Stimulated activated naive CD8-positive, alpha-beta T cell treated with anti-CD3 and anti-CD28 coated beads, Interleukin-15, Interleukin-2, amounts not matched to agents 100 ng/mL and 50 ng/mL, for 24 hours (primary cell): ENCODE results near the gene OTUD4.
"Not testable (repeated sequence)": the region's sequence is repeated elsewhere in the genome, so short reads cannot be mapped to it uniquely, and the experiment has no call there.

Source experiments
- H3K27ac Mint-ChIP-seq: one replicate; pipeline ENCODE4 v1.8.0; 2021; ENCODE audit warnings: mild to moderate bottlenecking, mixed read lengths
- H3K27me3 Mint-ChIP-seq: one replicate; pipeline ENCODE4 v1.8.0; 2021; ENCODE audit warnings: mixed read lengths
- H3K36me3 Mint-ChIP-seq: one replicate; pipeline ENCODE4 v1.8.0; 2021; ENCODE audit warnings: low read depth, mixed read lengths
- H3K4me1 Mint-ChIP-seq: one replicate; pipeline ENCODE4 v1.8.0; 2021; ENCODE audit warnings: low read depth, mixed read lengths
- H3K4me3 Mint-ChIP-seq: one replicate; pipeline ENCODE4 v1.8.0; 2021; ENCODE audit warnings: mild to moderate bottlenecking, mixed read lengths
- H3K9me3 Mint-ChIP-seq: one replicate; pipeline ENCODE4 v1.8.0; 2021; ENCODE audit warnings: mixed read lengths

The OTUD4 gene

DNA sequence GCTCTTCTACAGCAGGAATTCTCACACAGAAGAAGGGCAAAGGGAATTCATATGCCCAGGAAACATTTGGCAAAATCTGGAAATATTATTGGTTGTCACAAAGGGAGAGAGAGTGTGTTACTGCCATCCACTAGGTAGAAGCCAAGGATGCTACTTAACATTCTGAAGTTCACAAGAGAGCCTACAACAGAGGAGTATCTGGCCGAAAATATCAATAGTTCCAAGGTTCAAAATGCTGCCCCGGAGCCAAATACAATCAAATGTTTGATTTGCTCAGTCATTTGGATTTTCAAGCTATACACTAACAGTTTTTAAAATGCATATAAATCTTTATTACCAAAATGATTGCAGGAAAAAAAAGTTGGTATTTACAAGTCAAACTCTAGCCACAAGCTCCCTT is 18.8 kb downstream of the OTUD4 start:
- no peak overlapping the region for H3K4me3 Mint-ChIP-seq
- H3K9me3 Mint-ChIP-seq = no peaks in the 10 kb centered on the region
- H3K27ac Mint-ChIP-seq = peak overlapping the region; percentile 50
- peaks cover 54% of the 10 kb centered on the region for H3K36me3 Mint-ChIP-seq
- no peaks in the 10 kb centered on the region for H3K4me1 Mint-ChIP-seq
- no peaks in the 10 kb centered on the region for H3K27me3 Mint-ChIP-seq

- Mint-ChIP-seq H3K36me3 (peaks cover 76% of the 10 kb centered on the region), H3K27ac (no peak overlapping the region), H3K9me3 (no peaks in the 10 kb centered on the region), H3K4me3 (no peak overlapping the region), H3K27me3 (no peaks in the 10 kb centered on the region), H3K4me1 (peaks cover 19% of the 10 kb centered on the region)
Observed at GRCh38 chr4:145156986-145157385, 23.4 kb downstream of the OTUD4 start.

- Mint-ChIP-seq H3K4me3 (no peak overlapping the region), H3K27me3 (no peaks in the 10 kb centered on the region), H3K27ac (no peak overlapping the region), H3K4me1 (peaks cover 19% of the 10 kb centered on the region), H3K36me3 (peaks cover 71% of the 10 kb centered on the region), H3K9me3 (no peaks in the 10 kb centered on the region)
Observed at GRCh38 chr4:145155268-145155870, 25.0 kb downstream of the OTUD4 start.

GRCh38 chr4:145154573-145154972 is 25.8 kb downstream of the OTUD4 start:
- peaks cover 75% of the 10 kb centered on the region for H3K36me3 Mint-ChIP-seq

GRCh38 chr4:145153904-145154298 is 26.5 kb downstream of the OTUD4 start:
- peak overlapping the region; percentile 29 for H3K27ac Mint-ChIP-seq
- H3K4me1 Mint-ChIP-seq = peaks cover 19% of the 10 kb centered on the region
- H3K36me3 Mint-ChIP-seq = peaks cover 79% of the 10 kb centered on the region
- H3K4me3 Mint-ChIP-seq = no peak overlapping the region
- no peaks in the 10 kb centered on the region for H3K9me3 Mint-ChIP-seq
- no peaks in the 10 kb centered on the region for H3K27me3 Mint-ChIP-seq

More at GRCh38 chr4:145154573-145154972, 25.8 kb downstream of the OTUD4 start:
- peaks cover 19% of the 10 kb centered on the region for H3K4me1 Mint-ChIP-seq
- no peak overlapping the region for H3K27ac Mint-ChIP-seq
- H3K4me3 Mint-ChIP-seq = no peak overlapping the region
- H3K9me3 Mint-ChIP-seq = no peaks in the 10 kb centered on the region
- no peaks in the 10 kb centered on the region for H3K27me3 Mint-ChIP-seq

DNA sequence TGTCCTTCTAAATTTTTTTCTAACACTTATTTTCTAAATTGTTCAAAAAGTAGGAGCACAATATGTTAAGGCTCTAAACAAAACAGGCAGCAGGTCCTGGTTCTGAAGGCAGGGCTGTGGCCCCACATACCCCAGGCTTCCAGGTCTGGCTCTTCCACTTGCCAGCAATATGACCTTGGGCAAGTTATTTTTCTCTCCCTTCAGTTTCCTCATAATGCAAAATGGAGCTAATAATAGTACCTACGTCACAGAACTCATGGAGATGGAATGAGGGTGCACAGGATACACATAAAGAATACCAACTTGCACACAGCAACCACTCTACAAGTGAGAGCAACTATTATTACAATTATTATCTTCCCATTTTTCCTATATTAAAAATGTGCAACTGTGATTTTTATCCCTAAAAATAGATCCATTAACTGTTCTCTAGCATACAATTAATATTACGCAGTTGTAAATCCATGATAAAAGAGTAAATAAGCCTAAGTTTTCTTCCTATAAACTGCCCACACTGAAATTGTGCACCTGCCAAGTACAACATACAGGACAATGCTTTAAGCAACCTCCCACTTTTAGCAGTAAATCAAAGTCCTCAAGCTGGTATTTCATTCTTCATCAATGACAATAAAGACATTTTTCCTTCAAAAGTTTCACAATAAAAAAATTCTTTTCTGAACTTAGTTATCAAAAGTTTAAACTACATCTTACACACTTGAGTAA is 27.0 kb downstream of the OTUD4 start:
- H3K36me3 Mint-ChIP-seq = peaks cover 83% of the 10 kb centered on the region

GRCh38 chr4:145148980-145149379 is 31.4 kb downstream of the OTUD4 start:
- no peak overlapping the region for H3K4me3 Mint-ChIP-seq
- peaks cover 9% of the 10 kb centered on the region for H3K4me1 Mint-ChIP-seq
- H3K27me3 Mint-ChIP-seq = no peaks in the 10 kb centered on the region
- peak overlapping the region; percentile 17 for H3K27ac Mint-ChIP-seq
- peaks cover 80% of the 10 kb centered on the region for H3K36me3 Mint-ChIP-seq
- no peaks in the 10 kb centered on the region for H3K9me3 Mint-ChIP-seq

More for the DNA sequence above, 27.0 kb downstream of the OTUD4 start:
- H3K9me3 Mint-ChIP-seq = no peaks in the 10 kb centered on the region
- peaks cover 19% of the 10 kb centered on the region for H3K4me1 Mint-ChIP-seq
- H3K27ac Mint-ChIP-seq = no peak overlapping the region
- no peaks in the 10 kb centered on the region for H3K27me3 Mint-ChIP-seq
- no peak overlapping the region for H3K4me3 Mint-ChIP-seq

- peaks cover 29% of the 10 kb centered on the region for H3K4me1 Mint-ChIP-seq
- not testable (repeated sequence) for H3K27me3 Mint-ChIP-seq, H3K9me3 Mint-ChIP-seq, H3K4me3 Mint-ChIP-seq
- H3K27ac Mint-ChIP-seq = peak overlapping the region; percentile 31
- H3K36me3 Mint-ChIP-seq = peaks cover 70% of the 10 kb centered on the region
Observed at GRCh38 chr4:145136219-145136618, 44.2 kb downstream of the OTUD4 start.

GRCh38 chr4:145132511-145133098 is 47.8 kb downstream of the OTUD4 start:
- Mint-ChIP-seq H3K4me3 (no peak overlapping the region), H3K36me3 (peaks cover 64% of the 10 kb centered on the region), H3K9me3 (no peaks in the 10 kb centered on the region), H3K27ac (peak overlapping the region; percentile 78), H3K4me1 (peaks cover 45% of the 10 kb centered on the region), H3K27me3 (no peaks in the 10 kb centered on the region)

DNA sequence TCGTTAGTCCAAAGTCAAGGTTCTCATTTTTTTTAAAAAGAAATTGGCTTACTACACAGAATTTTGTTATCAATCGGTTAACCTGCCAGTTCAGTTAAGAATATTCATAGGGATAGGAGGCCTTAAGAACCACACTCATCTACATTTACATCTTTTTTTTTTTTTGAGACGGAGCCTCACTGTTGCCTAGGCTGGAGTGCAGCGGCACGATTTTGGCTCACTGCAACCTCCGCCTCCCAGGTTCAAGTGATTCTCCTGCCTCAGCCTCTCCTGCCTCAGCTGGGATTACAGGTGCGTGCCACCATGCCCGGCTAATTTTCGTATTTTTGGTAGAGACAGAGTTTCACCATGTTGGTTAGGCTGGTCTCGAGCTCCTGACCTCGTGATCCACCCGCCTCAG is 48.5 kb downstream of the OTUD4 start:
- peaks cover 64% of the 10 kb centered on the region for H3K36me3 Mint-ChIP-seq
- no peaks in the 10 kb centered on the region for H3K9me3 Mint-ChIP-seq
- H3K4me1 Mint-ChIP-seq = peaks cover 39% of the 10 kb centered on the region
- H3K27me3 Mint-ChIP-seq = no peaks in the 10 kb centered on the region
- no peak overlapping the region for H3K4me3 Mint-ChIP-seq
- peak overlapping the region; percentile 12 for H3K27ac Mint-ChIP-seq

- peak overlapping the region; percentile 85 for H3K27ac Mint-ChIP-seq
Observed at GRCh38 chr4:145130788-145131399, 49.5 kb downstream of the OTUD4 start.

DNA sequence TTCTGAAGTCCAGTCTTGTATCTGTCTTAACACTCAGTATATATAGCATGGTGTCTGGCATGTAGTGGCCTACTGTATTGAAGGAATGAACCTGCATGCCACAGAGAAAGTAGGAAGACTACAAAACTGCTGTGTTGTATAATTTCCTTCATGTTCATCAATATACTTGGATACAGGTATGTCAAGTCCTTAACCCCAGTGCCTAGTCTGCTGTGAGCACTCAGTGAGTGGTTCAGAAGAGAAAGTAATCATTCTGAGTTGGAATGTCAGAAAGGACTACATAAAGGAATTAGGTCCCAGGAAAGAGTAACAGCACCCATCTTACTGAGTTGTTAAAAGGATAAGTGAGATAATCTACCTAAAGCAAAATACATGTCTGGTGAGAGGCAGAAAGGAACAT is 50.3 kb downstream of the OTUD4 start:
- H3K9me3 Mint-ChIP-seq = no peaks in the 10 kb centered on the region
- peaks cover 71% of the 10 kb centered on the region for H3K36me3 Mint-ChIP-seq
- no peak overlapping the region for H3K4me3 Mint-ChIP-seq
- no peaks in the 10 kb centered on the region for H3K27me3 Mint-ChIP-seq
- peak overlapping the region; percentile 85 for H3K27ac Mint-ChIP-seq
- H3K4me1 Mint-ChIP-seq = peaks cover 45% of the 10 kb centered on the region

More at GRCh38 chr4:145130788-145131399, 49.5 kb downstream of the OTUD4 start:
- H3K4me3 Mint-ChIP-seq = no peak overlapping the region
- H3K27me3 Mint-ChIP-seq = no peaks in the 10 kb centered on the region
- H3K36me3 Mint-ChIP-seq = peaks cover 71% of the 10 kb centered on the region
- H3K4me1 Mint-ChIP-seq = peaks cover 46% of the 10 kb centered on the region
- no peaks in the 10 kb centered on the region for H3K9me3 Mint-ChIP-seq

DNA sequence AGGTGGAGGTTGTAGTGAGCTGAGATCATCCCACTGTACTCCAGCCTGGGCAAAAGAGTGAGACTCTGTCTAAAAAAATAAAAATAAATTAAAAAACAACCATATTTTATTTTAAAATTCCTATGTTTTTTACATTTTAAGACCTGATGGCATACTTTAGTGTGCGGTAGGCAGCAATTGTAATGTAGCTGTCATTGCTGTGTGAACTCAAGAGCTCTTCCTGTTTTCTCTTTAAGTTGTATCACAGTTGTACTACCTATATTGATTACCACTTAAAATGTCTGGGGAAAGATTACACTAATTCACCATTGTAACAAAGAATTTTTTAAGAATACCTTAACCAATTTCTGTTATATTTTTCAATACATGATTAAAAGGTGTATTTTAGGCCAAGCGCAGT is 55.0 kb downstream of the OTUD4 start:
- peak overlapping the region; percentile 21 for H3K27ac Mint-ChIP-seq

DNA sequence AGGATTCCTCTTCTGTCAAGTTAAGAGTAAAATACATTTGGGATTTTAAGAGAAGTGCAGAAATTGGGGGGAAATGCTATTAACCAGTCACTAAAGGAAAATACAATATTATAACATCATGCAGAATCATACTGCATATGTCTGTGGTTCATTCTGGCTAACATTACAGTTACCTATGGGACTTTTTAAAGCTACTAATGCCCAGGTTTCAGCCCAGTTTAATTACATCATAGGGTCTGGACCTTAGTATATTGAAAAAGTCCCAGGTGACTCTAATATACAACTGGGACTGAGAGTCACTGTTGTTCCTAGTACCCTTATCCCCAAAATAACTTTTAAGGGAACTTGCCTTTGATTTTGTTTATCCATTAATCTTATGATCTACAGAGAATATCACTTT is 72.3 kb downstream of the OTUD4 start:
- no peak overlapping the region for H3K27ac Mint-ChIP-seq
- no peaks in the 10 kb centered on the region for H3K9me3 Mint-ChIP-seq
- no peak overlapping the region for H3K4me3 Mint-ChIP-seq
- H3K4me1 Mint-ChIP-seq = peaks cover 15% of the 10 kb centered on the region
- no peaks in the 10 kb centered on the region for H3K27me3 Mint-ChIP-seq
- peaks cover 79% of the 10 kb centered on the region for H3K36me3 Mint-ChIP-seq

More for the DNA sequence above, 55.0 kb downstream of the OTUD4 start:
- Mint-ChIP-seq H3K36me3 (peaks cover 82% of the 10 kb centered on the region), H3K4me3 (no peak overlapping the region), H3K27me3 (no peaks in the 10 kb centered on the region), H3K4me1 (peaks cover 23% of the 10 kb centered on the region), H3K9me3 (no peaks in the 10 kb centered on the region)

GRCh38 chr4:145107126-145107525 is 73.3 kb downstream of the OTUD4 start:
- Mint-ChIP-seq H3K4me3 (no peak overlapping the region), H3K9me3 (no peaks in the 10 kb centered on the region), H3K27ac (no peak overlapping the region)

More at GRCh38 chr4:145107126-145107525, 73.3 kb downstream of the OTUD4 start:
- no peaks in the 10 kb centered on the region for H3K27me3 Mint-ChIP-seq
- peaks cover 6% of the 10 kb centered on the region for H3K4me1 Mint-ChIP-seq
- peaks cover 69% of the 10 kb centered on the region for H3K36me3 Mint-ChIP-seq
